Fibroblast of villous mesenchyme (primary cell): ENCODE measurements around the gene AP2M1. TPM values are rescaled to one million over a fixed set of nuclear protein-coding genes. Genes with fewer than 3 reads are reported as not detected.

ENCODE experiments used
- DNase-seq: peaks from one replicate; pipeline ENCODE4 v3.0.0-alpha.2; 2010; ENCODE audit warnings: low read depth
- H3K4me3 ChIP-seq: 2 replicates; pipeline ENCODE4 v1.5.1; 2011; ENCODE audit warnings: low read depth, mild to moderate bottlenecking, low read length
- total RNA-seq: library from RNA; depleted of rRNA; stranded (reverse); fragments of >200 nt; gene quantifications from 2 replicates; pipeline ENCODE4 v1.2.3, GENCODE V29; 2012
- TF ChIP-seq, protein P1 (sequence below): IDR thresholded peaks from 2 replicates; pipeline ENCODE4 v1.5.1; 2012; ENCODE audit warnings: low read depth, mild to moderate bottlenecking, low read length; ENCODE audit not compliant: insufficient read depth

AP2M1 gene
- total RNA-seq, 1 donor = 469 TPM

DNA sequence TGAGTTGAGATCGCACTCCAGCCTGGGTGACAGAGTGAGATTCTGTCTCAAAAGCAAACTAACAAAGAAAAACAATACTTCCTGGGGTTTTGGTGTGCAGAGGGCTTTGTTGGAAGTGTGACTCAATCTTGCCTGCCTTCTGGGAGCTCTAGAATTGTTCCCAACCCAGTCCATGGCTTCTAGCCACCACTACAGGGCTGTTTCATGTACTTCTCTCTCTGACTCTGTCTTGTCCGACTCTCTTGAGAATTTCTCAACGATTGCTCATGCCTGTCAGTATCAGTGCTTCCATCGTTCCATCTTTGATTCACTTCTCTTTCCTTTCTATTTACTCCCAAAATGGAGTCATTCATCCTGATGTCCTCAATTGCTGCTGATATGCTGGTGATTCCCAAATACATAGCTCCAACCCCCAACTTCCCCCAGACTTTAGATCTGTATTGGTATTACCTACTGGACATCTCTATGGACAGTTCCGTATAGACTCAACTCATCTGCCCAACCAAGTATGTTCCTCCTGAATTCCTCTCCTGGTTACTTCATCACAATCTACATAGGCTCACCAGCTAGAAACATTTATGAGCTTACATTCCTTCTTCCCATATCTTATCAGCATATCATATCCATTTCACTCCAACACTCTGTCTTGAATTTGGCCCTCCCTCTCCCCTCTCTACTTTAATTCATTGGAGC, 1.8 kb upstream of the AP2M1 start:
- TF ChIP-seq, protein P1, sequence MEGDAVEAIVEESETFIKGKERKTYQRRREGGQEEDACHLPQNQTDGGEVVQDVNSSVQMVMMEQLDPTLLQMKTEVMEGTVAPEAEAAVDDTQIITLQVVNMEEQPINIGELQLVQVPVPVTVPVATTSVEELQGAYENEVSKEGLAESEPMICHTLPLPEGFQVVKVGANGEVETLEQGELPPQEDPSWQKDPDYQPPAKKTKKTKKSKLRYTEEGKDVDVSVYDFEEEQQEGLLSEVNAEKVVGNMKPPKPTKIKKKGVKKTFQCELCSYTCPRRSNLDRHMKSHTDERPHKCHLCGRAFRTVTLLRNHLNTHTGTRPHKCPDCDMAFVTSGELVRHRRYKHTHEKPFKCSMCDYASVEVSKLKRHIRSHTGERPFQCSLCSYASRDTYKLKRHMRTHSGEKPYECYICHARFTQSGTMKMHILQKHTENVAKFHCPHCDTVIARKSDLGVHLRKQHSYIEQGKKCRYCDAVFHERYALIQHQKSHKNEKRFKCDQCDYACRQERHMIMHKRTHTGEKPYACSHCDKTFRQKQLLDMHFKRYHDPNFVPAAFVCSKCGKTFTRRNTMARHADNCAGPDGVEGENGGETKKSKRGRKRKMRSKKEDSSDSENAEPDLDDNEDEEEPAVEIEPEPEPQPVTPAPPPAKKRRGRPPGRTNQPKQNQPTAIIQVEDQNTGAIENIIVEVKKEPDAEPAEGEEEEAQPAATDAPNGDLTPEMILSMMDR = no peak
- no peak overlapping the region for H3K4me3 ChIP-seq
- DNase-seq = peak; percentile 62

DNA sequence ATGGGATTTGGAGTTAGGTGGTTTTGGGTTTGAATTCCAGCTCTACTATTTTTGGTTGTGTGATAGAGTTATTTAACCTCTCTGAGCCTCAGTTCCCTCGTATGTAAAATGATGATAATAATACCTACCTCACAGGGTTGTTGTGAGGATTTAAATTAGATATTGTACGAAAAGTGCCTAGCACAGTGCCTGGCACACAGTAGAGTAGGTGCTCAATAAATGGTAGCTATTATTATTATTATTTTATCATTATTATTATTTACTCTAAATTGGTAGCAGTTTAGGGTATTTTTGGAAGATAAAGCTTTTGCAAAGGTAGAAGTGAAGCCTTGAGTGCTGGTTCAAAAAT, 1.3 kb upstream of the AP2M1 start:
- DNase-seq = no peak
- TF ChIP-seq, protein P1 = no peak
- no peak overlapping the region for H3K4me3 ChIP-seq

DNA sequence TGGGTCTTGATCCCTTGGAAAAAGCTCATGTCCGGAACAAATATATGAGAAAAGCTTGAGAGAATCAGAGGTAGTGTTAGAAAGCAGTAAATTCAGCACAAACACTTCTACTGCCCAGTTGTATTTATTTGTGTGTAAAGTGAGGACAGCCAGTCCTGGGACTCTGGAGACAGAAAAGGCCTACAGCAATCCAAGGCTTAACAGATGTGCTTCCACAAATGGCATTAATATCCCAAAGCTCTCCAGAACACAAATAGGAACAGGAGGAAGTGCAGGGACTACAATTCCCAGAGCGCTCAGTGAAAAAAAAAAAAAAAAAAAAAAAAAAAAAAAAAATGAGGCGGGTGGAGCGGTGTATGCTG, 390 bp upstream of the AP2M1 start:
- no peak for DNase-seq
- H3K4me3 ChIP-seq = no peak overlapping the region
- TF ChIP-seq, protein P1 = no peak

DNA sequence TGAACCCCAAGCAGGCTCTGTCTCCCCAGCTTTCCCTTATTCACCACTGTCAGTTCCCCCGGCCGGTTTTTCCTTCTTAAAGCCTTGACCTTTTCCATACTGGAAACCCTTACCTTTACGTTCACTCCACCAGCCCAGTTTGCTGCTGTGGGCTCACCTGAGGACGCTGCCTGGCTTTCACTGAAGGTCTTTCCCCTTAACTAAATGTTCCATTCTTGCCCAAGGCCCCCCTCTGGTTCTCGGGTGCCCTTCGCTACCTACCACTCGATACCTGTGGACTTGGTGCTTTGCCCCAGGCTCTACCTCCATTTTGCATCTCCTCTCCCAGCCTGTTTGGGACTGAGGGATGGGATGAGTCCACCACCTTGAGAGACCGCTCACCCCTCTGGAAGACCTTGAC, 851 bp downstream of the AP2M1 start:
- TF ChIP-seq, protein P1 = no peak
- DNase-seq = no peak

DNA sequence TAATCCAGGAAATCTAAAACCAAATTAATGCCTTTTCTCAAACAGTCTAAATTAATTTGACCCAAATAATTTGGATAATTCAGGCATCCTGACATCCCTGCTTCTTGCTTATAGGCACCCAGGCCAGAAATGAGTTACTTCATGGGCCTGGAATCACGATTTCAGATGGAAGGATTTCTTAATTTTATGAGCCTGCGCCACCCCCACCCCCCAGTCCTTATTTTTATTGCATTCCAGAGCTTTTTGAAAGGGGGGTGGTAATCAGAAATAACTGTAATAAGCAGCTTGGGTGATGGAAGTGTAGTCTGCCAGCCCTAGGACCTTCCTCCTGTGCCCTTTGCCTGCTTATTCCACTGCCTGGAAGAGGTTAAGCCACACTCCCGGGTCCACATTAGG, 1.3 kb downstream of the AP2M1 start:
- TF ChIP-seq, protein P1 = no peak
- no peak for DNase-seq
- H3K4me3 ChIP-seq = peak overlapping the region; percentile 90

More for the DNA sequence above, 851 bp downstream of the AP2M1 start:
- H3K4me3 ChIP-seq = peak overlapping the region; percentile 90

DNA sequence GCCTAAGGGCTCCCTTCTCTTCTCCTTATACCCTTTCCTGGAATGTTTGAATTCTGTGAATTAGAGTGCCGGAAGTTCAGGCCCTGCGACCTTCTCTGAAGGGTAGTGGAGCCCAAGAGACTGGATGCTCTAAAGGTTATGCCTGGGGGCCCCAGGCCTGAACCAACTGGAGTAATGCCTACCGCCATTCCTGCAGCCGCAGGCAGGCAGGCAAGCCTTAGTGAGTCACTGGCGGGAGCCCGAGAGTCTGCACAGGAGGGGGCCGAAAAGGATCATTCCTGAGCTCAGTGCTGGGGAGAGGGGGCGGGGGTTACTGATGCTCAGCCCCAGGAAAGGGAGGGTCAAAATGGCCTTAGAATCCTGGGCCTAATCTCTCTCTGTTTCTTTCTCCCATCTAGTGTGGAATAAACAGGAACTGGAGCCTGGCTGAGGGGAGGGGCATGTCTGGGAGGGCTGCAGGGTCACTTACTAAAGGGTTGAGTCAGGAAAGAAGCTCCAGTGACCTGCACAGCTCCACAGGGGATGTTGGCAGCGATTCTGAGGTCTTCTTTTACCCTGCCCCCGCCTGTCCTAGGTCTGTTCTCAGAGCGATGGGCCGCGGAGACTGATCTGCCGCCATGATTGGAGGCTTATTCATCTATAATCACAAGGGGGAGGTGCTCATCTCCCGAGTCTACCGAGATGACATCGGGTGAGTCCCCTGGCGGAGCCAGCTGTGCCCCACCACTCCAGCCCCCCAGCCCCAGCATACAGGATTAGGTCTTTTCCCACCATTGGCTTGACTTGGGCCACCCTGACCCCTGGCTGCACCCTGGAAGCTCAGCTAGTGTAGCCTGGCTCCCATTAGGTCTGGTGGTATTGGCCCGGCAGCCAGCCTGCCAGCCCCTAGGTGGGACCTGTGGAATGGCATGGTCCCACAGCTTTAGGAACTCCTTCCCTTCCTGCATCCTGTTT, 2.0 kb downstream of the AP2M1 start:
- TF ChIP-seq, protein P1 = no peak
- peak; percentile 98 for DNase-seq

More for the DNA sequence above, 2.0 kb downstream of the AP2M1 start:
- H3K4me3 ChIP-seq = peak overlapping the region; percentile 90
